ENCODE data around the gene PUS7L.

DNA sequence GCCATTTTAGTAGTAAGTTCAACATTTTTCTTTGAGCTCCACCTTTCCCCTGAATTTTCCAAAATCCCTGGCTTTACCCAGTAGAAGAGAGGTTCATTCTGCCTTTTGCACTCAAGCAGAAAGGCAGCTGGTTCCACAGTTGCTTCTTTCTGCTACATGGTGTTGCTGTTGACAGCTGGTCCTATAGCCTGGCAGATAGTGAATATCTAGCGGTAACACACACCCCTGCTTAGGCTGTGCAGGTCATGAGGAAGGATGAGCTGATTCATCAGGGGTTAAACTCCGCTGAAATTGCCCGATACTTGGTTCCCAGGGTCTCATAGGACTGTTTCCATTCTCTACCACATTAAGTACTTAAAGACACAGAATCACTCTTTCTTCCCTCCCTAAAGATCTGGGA lies 62.4 kb downstream of the PUS7L start:
- no peak for TF ChIP-seq TAF1 (IDR thresholded peaks at IDR 0.05; ENCODE audit: low read depth)
- TF ChIP-seq TCF12 (IDR thresholded peaks at IDR 0.05; ENCODE audit: low read depth) = no peak
- no peak for TF ChIP-seq CREB1 (IDR thresholded peaks at IDR 0.05; ENCODE audit: low read depth)
- no peak for TF ChIP-seq RAD21 (IDR thresholded peaks at IDR 0.05; ENCODE audit: low read depth)
- TF ChIP-seq, protein P1, sequence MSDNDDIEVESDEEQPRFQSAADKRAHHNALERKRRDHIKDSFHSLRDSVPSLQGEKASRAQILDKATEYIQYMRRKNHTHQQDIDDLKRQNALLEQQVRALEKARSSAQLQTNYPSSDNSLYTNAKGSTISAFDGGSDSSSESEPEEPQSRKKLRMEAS (IDR thresholded peaks at IDR 0.05) = no peak
- no peak for TF ChIP-seq EP300 (IDR thresholded peaks at IDR 0.05; ENCODE audit: borderline replicate concordance)
